ENCODE data around the gene PDE7B.

PDE7B gene

DNA sequence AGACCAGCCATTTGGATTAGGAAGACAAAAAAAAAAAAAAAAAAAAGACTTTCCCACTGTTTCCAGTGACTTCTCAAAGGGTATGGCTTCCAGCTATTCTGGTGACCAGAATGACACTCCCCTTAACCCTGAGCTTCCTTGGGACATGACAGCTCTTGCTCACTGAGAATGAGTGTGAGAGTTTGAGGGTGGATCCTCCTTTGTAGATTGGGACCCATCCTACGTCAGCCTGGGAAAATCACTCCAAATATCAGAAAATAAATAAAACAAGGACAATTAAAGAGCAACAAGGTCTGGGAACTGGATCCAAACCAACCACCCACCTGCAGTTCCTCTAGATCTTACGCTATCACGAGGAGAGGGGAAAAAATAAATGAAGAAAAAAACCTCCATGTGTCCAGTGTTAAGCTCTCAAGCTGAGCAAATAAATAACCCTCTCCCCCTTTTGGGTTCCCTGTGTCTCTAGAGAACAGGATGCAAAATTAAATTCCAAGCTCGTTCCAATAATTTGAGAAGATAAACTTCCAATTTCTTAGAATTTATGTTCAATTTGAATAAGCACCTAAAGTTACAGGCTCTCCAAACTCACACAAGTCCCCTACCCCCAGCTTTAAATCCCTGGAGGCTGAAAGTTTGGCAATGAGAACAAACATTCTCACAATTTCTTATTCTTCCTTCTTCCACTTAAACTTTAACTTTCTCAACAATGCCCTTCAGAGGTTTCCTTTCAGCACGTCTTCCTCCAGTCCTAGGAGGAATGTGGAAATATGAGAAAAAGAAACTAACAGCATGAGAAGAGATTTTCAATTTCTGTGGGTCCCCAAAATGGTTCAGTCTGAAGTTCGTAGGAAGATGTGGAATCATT is 228.4 kb downstream of the PDE7B start:
- POLR2A ChIA-PET, result no interaction called here
- H3K4me3 ChIP-seq (ENCODE audit: low read depth, low read length), result no peak overlapping the region
- H3K27ac ChIP-seq (ENCODE audit: extremely low read depth, low read depth, low read length), result no peak overlapping the region
- no peaks in the 10 kb centered on the region for H3K4me1 ChIP-seq (ENCODE audit: control insufficient read depth, insufficient read depth, low read length)
- H3K36me3 ChIP-seq (ENCODE audit: control insufficient read depth in 2 of 2, insufficient read depth in 1 of 2, low read length in 2 of 2), result no peaks in the 10 kb centered on the region
- TF ChIP-seq, protein P1, sequence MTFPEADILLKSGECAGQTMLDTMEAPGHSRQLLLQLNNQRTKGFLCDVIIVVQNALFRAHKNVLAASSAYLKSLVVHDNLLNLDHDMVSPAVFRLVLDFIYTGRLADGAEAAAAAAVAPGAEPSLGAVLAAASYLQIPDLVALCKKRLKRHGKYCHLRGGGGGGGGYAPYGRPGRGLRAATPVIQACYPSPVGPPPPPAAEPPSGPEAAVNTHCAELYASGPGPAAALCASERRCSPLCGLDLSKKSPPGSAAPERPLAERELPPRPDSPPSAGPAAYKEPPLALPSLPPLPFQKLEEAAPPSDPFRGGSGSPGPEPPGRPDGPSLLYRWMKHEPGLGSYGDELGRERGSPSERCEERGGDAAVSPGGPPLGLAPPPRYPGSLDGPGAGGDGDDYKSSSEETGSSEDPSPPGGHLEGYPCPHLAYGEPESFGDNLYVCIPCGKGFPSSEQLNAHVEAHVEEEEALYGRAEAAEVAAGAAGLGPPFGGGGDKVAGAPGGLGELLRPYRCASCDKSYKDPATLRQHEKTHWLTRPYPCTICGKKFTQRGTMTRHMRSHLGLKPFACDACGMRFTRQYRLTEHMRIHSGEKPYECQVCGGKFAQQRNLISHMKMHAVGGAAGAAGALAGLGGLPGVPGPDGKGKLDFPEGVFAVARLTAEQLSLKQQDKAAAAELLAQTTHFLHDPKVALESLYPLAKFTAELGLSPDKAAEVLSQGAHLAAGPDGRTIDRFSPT (tag by site-specific recombination; IDR thresholded peaks at IDR 0.05), result no peak
- TF ChIP-seq KLF1 (tag by site-specific recombination; IDR thresholded peaks at IDR 0.05), result no peak
- TF ChIP-seq ZNF529 (tag by site-specific recombination; IDR thresholded peaks at IDR 0.05; ENCODE audit: insufficient replicate concordance), result no peak
- no peak for TF ChIP-seq ZNF626 (tag by site-specific recombination; IDR thresholded peaks at IDR 0.05)
- TF ChIP-seq, protein P2, sequence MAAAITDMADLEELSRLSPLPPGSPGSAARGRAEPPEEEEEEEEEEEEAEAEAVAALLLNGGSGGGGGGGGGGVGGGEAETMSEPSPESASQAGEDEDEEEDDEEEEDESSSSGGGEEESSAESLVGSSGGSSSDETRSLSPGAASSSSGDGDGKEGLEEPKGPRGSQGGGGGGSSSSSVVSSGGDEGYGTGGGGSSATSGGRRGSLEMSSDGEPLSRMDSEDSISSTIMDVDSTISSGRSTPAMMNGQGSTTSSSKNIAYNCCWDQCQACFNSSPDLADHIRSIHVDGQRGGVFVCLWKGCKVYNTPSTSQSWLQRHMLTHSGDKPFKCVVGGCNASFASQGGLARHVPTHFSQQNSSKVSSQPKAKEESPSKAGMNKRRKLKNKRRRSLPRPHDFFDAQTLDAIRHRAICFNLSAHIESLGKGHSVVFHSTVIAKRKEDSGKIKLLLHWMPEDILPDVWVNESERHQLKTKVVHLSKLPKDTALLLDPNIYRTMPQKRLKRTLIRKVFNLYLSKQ (tag by site-specific recombination; IDR thresholded peaks at IDR 0.05; ENCODE audit: borderline replicate concordance), result no peak
- no peak for TF ChIP-seq ZNF19 (tag by site-specific recombination; IDR thresholded peaks at IDR 0.05; ENCODE audit: low read depth)
- TF ChIP-seq ZNF785 (tag by site-specific recombination; IDR thresholded peaks at IDR 0.05), result no peak
- TF ChIP-seq, protein P3, sequence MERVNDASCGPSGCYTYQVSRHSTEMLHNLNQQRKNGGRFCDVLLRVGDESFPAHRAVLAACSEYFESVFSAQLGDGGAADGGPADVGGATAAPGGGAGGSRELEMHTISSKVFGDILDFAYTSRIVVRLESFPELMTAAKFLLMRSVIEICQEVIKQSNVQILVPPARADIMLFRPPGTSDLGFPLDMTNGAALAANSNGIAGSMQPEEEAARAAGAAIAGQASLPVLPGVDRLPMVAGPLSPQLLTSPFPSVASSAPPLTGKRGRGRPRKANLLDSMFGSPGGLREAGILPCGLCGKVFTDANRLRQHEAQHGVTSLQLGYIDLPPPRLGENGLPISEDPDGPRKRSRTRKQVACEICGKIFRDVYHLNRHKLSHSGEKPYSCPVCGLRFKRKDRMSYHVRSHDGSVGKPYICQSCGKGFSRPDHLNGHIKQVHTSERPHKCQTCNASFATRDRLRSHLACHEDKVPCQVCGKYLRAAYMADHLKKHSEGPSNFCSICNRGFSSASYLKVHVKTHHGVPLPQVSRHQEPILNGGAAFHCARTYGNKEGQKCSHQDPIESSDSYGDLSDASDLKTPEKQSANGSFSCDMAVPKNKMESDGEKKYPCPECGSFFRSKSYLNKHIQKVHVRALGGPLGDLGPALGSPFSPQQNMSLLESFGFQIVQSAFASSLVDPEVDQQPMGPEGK (tag by site-specific recombination; IDR thresholded peaks at IDR 0.05), result no peak
- TF ChIP-seq PRDM1 (tag by site-specific recombination; IDR thresholded peaks at IDR 0.05), result no peak
- no peak for TF ChIP-seq ZNF776 (tag by site-specific recombination; IDR thresholded peaks at IDR 0.05; ENCODE audit: borderline replicate concordance)
- no peak for TF ChIP-seq ZNF10 (tag by site-specific recombination; IDR thresholded peaks at IDR 0.05)
- TF ChIP-seq ZNF654 (tag by site-specific recombination; IDR thresholded peaks at IDR 0.05; ENCODE audit: low read depth), result no peak
- TF ChIP-seq ZNF660 (tag by site-specific recombination; IDR thresholded peaks at IDR 0.05), result no peak
- no peak for TF ChIP-seq ZFP37 (tag by site-specific recombination; IDR thresholded peaks at IDR 0.05)
- TF ChIP-seq ZNF473 (tag by site-specific recombination; IDR thresholded peaks at IDR 0.05), result no peak
- TF ChIP-seq ZNF664 (tag by site-specific recombination; IDR thresholded peaks at IDR 0.05), result no peak
- TF ChIP-seq, protein P4, sequence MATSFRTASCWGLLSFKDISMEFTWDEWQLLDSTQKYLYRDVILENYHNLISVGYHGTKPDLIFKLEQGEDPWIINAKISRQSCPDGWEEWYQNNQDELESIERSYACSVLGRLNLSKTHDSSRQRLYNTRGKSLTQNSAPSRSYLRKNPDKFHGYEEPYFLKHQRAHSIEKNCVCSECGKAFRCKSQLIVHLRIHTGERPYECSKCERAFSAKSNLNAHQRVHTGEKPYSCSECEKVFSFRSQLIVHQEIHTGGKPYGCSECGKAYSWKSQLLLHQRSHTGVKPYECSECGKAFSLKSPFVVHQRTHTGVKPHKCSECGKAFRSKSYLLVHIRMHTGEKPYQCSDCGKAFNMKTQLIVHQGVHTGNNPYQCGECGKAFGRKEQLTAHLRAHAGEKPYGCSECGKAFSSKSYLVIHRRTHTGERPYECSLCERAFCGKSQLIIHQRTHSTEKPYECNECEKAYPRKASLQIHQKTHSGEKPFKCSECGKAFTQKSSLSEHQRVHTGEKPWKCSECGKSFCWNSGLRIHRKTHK (tag by site-specific recombination; IDR thresholded peaks at IDR 0.05), result no peak
- TF ChIP-seq, protein P5, sequence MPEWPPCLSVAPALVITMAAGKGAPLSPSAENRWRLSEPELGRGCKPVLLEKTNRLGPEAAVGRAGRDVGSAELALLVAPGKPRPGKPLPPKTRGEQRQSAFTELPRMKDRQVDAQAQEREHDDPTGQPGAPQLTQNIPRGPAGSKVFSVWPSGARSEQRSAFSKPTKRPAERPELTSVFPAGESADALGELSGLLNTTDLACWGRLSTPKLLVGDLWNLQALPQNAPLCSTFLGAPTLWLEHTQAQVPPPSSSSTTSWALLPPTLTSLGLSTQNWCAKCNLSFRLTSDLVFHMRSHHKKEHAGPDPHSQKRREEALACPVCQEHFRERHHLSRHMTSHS (tag by site-specific recombination; IDR thresholded peaks at IDR 0.05), result no peak
- TF ChIP-seq SP7 (tag by site-specific recombination; IDR thresholded peaks at IDR 0.05), result no peak
- CTCF ChIA-PET, result interaction anchor here (0.5 to 0.7 kb wide), 3 partner anchors 55 to 1537 kb away, joined by 4 to 6 read pairs (median 5); no protein-coding TSS in a partner anchor
- no peaks in the 10 kb centered on the region for H3K9me3 ChIP-seq (ENCODE audit: control insufficient read depth, insufficient read depth, low read depth, low read length)

Measured in HEK293 (cell line).